ENCODE measurements around the gene MRPL55.

DNA sequence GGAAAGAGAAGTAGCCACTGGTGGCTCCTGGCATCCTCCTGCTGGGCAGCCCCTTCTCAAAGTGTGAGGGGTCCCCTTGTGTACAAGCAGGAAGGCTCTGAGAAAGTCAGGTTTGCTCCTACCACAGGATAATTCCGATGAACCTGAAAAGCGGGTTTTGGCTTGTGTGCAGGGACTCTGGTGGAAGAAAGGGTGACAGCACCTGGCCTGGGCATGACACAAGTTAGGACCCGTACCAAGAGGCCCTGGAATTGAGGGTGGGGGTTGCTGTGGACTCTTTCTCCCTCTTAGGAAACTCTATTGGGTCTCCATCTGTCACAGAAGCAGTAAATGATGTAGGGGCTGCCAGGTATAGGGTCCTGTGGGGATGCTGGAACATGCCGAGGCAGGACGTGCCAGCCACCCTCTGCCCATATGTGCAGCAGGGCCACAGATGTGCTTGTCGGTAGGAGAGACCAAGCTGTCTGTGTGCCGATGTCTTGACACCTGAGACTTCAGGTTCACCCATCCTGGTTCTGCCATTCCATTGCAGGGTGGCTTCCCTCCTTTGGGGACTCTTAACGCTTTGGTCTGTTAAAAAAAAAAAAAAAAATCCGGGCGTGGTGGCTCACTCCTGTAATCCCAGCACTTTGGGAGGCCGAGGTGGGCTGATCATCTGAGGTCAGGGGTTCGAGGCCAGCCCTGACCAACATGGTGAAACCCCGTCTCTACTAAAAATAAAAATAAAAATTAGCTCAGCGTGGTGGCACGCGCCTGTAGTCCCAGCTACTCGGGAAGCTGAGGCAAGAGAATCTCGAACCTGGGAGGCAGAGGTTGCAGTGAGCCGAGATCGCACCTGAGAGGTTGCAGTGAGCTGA, 15.8 kb downstream of the MRPL55 start:
- TF ChIP-seq EZH2 (IDR thresholded peaks at IDR 0.05; ENCODE audit: insufficient read depth, poor library complexity, severe bottlenecking), result no peak
- TF ChIP-seq EZH2phosphoT487 (IDR thresholded peaks at IDR 0.05; ENCODE audit: insufficient read depth, low read depth), result no peak
